ENCODE measurements around the gene DSTN.

- TF ChIP-seq CTCF (IDR thresholded peaks at IDR 0.05) (no peak), EP300 (IDR thresholded peaks at IDR 0.05) (peak; percentile 92)
These were observed 42.6 kb downstream of the DSTN start for GRCh38 chr20:17612287-17612991.

All from stomach (tissue), 4 donors.